Mesendoderm (in vitro differentiated cells): ENCODE data around the gene FBXO10.

ENCODE experiments used
- DNase-seq: peaks from one replicate; pipeline ENCODE4 v3.0.0; 2013
- H2AK5ac ChIP-seq: 2 replicates; pipeline ENCODE4 v1.6.1; 2013; ENCODE audit warnings: low read length, inconsistent platforms
- H2BK120ac ChIP-seq: 2 replicates; pipeline ENCODE4 v1.6.1; 2013; ENCODE audit warnings: low read depth, mild to moderate bottlenecking, low read length, moderate library complexity, mixed read lengths
- H2BK15ac ChIP-seq: replicated peaks from 2 replicates; pipeline ENCODE4 v1.6.1; 2013; ENCODE audit warnings: low read depth, mild to moderate bottlenecking, moderate library complexity
- H2BK5ac ChIP-seq: 2 replicates; pipeline ENCODE4 v1.6.1; 2013; ENCODE audit warnings: low read length, inconsistent platforms
- H3K18ac ChIP-seq: 2 replicates; pipeline ENCODE4 v1.6.1; 2013; ENCODE audit warnings: mild to moderate bottlenecking, low read length, mixed read lengths
- H3K23ac ChIP-seq: one replicate; pipeline ENCODE4 v1.6.1; 2013; ENCODE audit warnings: low read length
- H3K27ac ChIP-seq: 2 replicates; pipeline ENCODE4 v1.5.1; 2013; ENCODE audit warnings: low read depth, mild to moderate bottlenecking, inconsistent platforms, low read length, moderate library complexity
- H3K27me3 ChIP-seq: 2 replicates; pipeline ENCODE4 v1.6.1; 2013; ENCODE audit warnings: low read length, control low read depth, mild to moderate bottlenecking, inconsistent platforms; ENCODE audit not compliant: insufficient read depth, poor library complexity
- H3K36me3 ChIP-seq: 2 replicates; pipeline ENCODE4 v1.6.1; 2013; ENCODE audit warnings: low read length, inconsistent platforms; ENCODE audit not compliant: control insufficient read depth, insufficient read depth
- H3K4ac ChIP-seq: one replicate; pipeline ENCODE4 v1.6.1; 2013; ENCODE audit warnings: low read depth, mild to moderate bottlenecking, low read length, moderate library complexity
- H3K4me1 ChIP-seq: 2 replicates; pipeline ENCODE4 v1.6.1; 2013; ENCODE audit warnings: low read depth, low read length, inconsistent platforms; ENCODE audit not compliant: control insufficient read depth
- H3K4me2 ChIP-seq: 2 replicates; pipeline ENCODE4 v1.6.1; 2013; ENCODE audit warnings: low read length
- H3K4me3 ChIP-seq: 2 replicates; pipeline ENCODE4 v1.5.1; 2013; ENCODE audit warnings: mild to moderate bottlenecking, low read length
- H3K56ac ChIP-seq: one replicate; pipeline ENCODE4 v1.6.1; 2013; ENCODE audit warnings: low read length
- H3K79me1 ChIP-seq: 2 replicates; pipeline ENCODE4 v1.6.1; 2013; ENCODE audit warnings: low read length, inconsistent platforms
- H3K79me2 ChIP-seq: 2 replicates; pipeline ENCODE4 v1.6.1; 2013; ENCODE audit warnings: mild to moderate bottlenecking, low read length; ENCODE audit not compliant: control insufficient read depth, insufficient read depth
- H3K9ac ChIP-seq: 2 replicates; pipeline ENCODE4 v1.6.1; 2013; ENCODE audit warnings: low read length, inconsistent platforms
- H4K5ac ChIP-seq: one replicate; pipeline ENCODE4 v1.6.1; 2013; ENCODE audit warnings: low read length
- H4K8ac ChIP-seq: one replicate; pipeline ENCODE4 v1.6.1; 2013; ENCODE audit warnings: low read depth, mild to moderate bottlenecking, control low read depth, low read length, moderate library complexity
- WGBS: extraction: QIAGEN DNeasy Blood & Tissue Kit; methylation state at CpG from one replicate; pipeline ENCODE4 v1.1.7; 2013; ENCODE audit warnings: low lambda C conversion rate, missing lambda C conversion rate; ENCODE audit not compliant: insufficient coverage; ENCODE audit errors: extremely low coverage; 5-methylcytosine and 5-hydroxymethylcytosine counted together

Gene FBXO10

DNA sequence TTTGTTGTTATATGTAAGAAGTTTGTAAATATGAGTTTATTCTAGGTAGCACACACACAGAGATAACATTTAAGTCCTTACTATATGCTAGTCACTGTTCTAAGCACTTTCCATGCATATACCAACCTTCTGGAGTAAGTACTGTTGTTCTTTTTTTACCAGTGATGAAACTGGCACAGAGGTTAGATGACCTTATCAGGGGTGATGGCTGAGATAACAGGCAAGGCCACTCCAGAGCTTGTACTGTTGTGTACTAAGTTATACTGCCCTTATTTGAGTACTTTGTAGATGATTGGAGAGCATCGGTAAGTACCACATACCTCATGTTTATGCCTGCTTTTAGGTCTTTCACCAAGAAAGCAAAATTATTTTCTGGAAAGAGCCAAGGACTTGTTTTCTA is 84.2 kb downstream of the FBXO10 start:
- no CpG with 5 or more reads among the region's 1 CpG for WGBS
- no peak overlapping the region for H2AK5ac ChIP-seq
- no peak overlapping the region for H3K9ac ChIP-seq
- H3K79me1 ChIP-seq: peaks cover 11% of the 10 kb centered on the region
- no peak overlapping the region for H2BK5ac ChIP-seq
- H3K27ac ChIP-seq: no peak overlapping the region
- peaks cover 5% of the 10 kb centered on the region for H3K79me2 ChIP-seq
- no peak overlapping the region for H3K4me2 ChIP-seq
- no peaks in the 10 kb centered on the region for H3K27me3 ChIP-seq
- no peak overlapping the region for H3K23ac ChIP-seq
- H3K18ac ChIP-seq: no peak overlapping the region
- no peak overlapping the region for H2BK120ac ChIP-seq
- no peak for DNase-seq
- no peak overlapping the region for H3K56ac ChIP-seq
- H3K4ac ChIP-seq: no peak overlapping the region
- H3K36me3 ChIP-seq: peaks cover 9% of the 10 kb centered on the region
- no peak overlapping the region for H4K5ac ChIP-seq
- H3K4me1 ChIP-seq: peaks cover 4% of the 10 kb centered on the region
- H4K8ac ChIP-seq: no peak overlapping the region
- no peak overlapping the region for H2BK15ac ChIP-seq
- H3K4me3 ChIP-seq: no peak overlapping the region

DNA sequence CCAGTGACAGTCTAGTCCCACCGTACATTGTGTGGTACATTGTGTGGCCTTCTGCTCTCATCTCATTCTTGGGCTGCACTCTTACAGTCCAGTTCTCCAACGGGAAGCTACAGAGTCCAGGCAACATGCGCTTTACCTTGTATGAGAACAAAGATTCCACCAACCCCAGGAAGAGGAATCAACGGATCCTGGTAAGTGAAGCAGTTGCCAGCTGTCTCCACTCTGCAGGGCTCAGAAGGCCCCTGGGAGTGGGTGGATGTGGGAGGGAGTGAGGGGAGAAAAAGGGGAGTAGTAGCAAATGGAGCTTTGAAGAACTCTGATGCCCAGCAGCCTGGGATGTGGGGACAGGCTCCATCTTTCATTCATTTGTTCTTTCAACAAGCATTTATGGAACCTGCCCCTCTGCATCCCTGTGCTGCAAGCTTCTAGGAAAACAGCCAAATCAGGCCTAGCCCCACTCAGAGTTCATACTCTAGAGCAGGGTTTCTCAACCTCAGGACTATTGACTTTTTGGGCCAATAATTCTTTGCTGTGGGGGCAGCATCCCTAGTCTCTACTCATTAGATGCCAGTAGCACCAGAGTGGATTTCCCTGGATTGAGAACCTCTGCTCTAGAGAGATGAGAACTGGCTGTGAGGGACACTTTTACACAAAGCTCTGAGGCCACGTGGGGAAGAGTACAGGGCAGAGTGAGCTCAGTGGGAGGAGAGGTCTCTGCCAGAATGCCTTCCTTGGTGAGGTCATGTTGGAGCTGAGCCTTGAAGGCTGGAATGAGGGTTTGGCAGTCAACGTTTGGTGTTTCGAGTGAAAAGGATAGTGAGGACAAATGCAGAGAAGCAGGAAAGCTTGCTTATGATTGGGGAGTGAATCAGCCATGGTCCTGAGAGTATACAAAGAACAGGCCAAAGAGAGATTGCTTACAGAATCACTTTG is 89.3 kb downstream of the FBXO10 start:
- peak overlapping the region; percentile 93 for H3K56ac ChIP-seq
- no peak overlapping the region for H2BK15ac ChIP-seq
- H4K5ac ChIP-seq: no peak overlapping the region
- H3K79me2 ChIP-seq: peaks cover 15% of the 10 kb centered on the region
- no peak overlapping the region for H3K18ac ChIP-seq
- peak overlapping the region; percentile 96 for H3K4me2 ChIP-seq
- H3K4me3 ChIP-seq: peak overlapping the region; percentile 93
- H3K9ac ChIP-seq: peak overlapping the region; percentile 91
- H4K8ac ChIP-seq: no peak overlapping the region
- H2AK5ac ChIP-seq: no peak overlapping the region
- no CpG with 5 or more reads among the region's 7 CpGs for whole genome bisulfite sequencing
- no peak overlapping the region for H3K27ac ChIP-seq
- peaks cover 19% of the 10 kb centered on the region for H3K79me1 ChIP-seq
- H3K36me3 ChIP-seq: no peaks in the 10 kb centered on the region
- no peak overlapping the region for H3K23ac ChIP-seq
- H3K27me3 ChIP-seq: no peaks in the 10 kb centered on the region
- H3K4ac ChIP-seq: no peak overlapping the region
- DNase-seq: peak; percentile 48
- no peak overlapping the region for H2BK120ac ChIP-seq
- H3K4me1 ChIP-seq: peaks cover 4% of the 10 kb centered on the region
- H2BK5ac ChIP-seq: no peak overlapping the region

DNA sequence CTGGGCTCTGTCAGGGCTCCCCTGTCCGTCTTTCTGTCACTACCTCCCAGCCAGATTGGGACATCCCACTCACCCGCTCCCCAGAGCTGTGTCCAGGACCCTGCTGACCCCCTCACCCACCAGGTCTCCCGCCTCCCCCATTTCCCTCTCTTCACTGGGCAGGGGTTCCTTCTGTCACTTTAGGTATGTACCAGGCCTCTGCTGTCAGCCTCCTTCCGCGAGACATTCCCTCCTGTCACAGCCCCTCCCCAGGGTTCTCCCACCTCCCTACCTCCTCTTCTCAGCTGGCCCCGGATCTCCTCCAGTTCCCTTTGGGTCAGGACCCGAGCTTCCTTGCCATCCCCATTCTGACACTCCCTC is 89.9 kb downstream of the FBXO10 start:
- Histone ChIP-seq H3K23ac (no peak overlapping the region), H4K5ac (no peak overlapping the region), H3K9ac (peak overlapping the region; percentile 91), H3K56ac (peak overlapping the region; percentile 93), H3K79me1 (peaks cover 19% of the 10 kb centered on the region), H2AK5ac (no peak overlapping the region), H3K18ac (peak overlapping the region; percentile 10), H3K4me1 (peaks cover 4% of the 10 kb centered on the region), H2BK15ac (no peak overlapping the region), H3K27ac (no peak overlapping the region), H3K4ac (no peak overlapping the region), H4K8ac (no peak overlapping the region), H3K27me3 (no peaks in the 10 kb centered on the region), H3K4me2 (peak overlapping the region; percentile 96), H3K4me3 (peak overlapping the region; percentile 93), H2BK5ac (no peak overlapping the region), H2BK120ac (no peak overlapping the region), H3K36me3 (no peaks in the 10 kb centered on the region), H3K79me2 (peaks cover 15% of the 10 kb centered on the region)
- no CpG with 5 or more reads among the region's 7 CpGs for WGBS
- DNase-seq: no peak

DNA sequence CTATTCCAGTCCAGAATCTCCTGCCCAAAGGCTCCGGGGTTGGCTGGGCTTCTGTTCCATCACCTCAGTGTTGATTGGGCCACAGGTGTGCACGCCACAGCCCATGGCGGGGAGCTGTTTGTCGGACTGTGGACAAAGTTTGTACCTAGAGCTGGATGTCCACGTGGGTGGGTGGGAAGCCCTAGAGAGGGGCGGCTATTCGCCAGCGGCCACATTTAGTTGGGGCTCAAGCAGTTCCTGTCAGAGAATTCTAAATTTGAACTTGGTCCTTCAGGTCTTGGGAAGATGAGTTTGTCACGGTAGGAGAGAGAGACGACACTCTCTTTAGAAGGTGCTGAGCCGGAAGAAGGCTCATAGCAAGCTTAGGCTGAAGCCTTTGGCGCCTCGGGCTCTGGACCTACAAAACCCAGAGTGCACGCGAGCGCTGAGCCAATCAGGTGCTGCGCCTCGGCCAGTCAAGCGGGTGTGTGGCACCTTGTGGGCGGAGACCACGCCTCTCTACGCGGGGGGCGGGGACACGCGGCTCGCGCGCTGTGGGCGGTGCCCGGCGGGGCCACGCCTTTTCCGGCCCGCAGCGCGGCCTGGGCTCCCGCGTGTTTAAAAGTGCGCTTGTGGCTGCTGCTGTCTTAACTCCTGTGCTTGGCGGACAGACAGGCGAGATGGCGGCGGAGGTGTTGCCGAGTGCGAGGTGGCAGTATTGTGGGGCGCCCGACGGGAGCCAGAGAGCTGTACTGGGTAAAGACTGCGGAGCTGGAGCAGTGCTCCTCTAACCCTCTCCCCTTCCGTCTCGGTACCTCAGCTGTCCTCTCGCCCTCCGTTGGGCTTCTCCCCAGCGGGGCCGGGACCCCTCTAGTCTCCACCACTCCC is 90.6 kb downstream of the FBXO10 start, which contains the start of gene POLR1E:
TSS of gene POLR1E (plus strand) at position 560 of the 867 bp plus-strand sequence. CDS start at position 660, 100 bp downstream.
- no peak within 1 kb of the TSS for H3K23ac ChIP-seq
- H3K79me2 ChIP-seq: peaks cover 15% of the 10 kb centered on the region
- no peaks in the 10 kb centered on the region for H3K36me3 ChIP-seq
- no peak within 1 kb of the TSS for H2BK120ac ChIP-seq
- H3K18ac ChIP-seq: peak within 1 kb of the TSS; percentile 46
- H2BK5ac ChIP-seq: no peak within 1 kb of the TSS
- H3K27me3 ChIP-seq: no peaks in the 10 kb centered on the region
- H3K4me3 ChIP-seq: peak within 1 kb of the TSS; percentile 93
- H4K8ac ChIP-seq: no peak within 1 kb of the TSS
- no peak within 1 kb of the TSS for H2AK5ac ChIP-seq
- H3K27ac ChIP-seq: no peak within 1 kb of the TSS
- H3K4me2 ChIP-seq: peak within 1 kb of the TSS; percentile 96
- H3K4me1 ChIP-seq: peaks cover 4% of the 10 kb centered on the region
- H3K4ac ChIP-seq: no peak within 1 kb of the TSS
- WGBS: no CpG with 5 or more reads among the region's 56 CpGs
- H3K9ac ChIP-seq: peak within 1 kb of the TSS; percentile 91
- H3K79me1 ChIP-seq: peaks cover 19% of the 10 kb centered on the region
- peak within 1 kb of the TSS; percentile 93 for H3K56ac ChIP-seq
- DNase-seq: peak; percentile 98
- H2BK15ac ChIP-seq: no peak within 1 kb of the TSS
- no peak within 1 kb of the TSS for H4K5ac ChIP-seq

DNA sequence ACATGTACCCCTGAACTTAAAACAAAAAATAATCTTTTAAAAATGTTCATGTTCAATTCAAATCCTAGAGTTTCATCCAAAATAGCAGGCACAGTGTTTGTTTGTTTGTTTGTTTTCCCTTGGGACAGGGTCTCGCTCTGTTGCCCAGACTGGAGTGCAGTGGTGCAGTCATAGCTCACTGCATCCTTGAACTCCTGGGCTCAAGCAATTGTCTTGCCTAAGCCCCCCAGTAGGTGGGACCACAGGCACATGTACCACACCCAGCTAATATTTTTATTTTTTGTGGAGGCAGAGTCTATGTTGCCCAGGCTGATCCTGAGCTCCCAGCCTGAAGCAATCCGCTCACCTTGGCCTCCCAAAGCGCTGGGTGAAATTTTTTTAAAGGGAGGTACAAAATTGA is 95.4 kb downstream of the FBXO10 start:
- Histone ChIP-seq H4K5ac (no peak overlapping the region), H3K4me1 (no peaks in the 10 kb centered on the region), H4K8ac (no peak overlapping the region), H2BK120ac (no peak overlapping the region), H3K23ac (no peak overlapping the region), H3K18ac (no peak overlapping the region), H3K79me1 (no peaks in the 10 kb centered on the region), H2AK5ac (no peak overlapping the region), H3K36me3 (no peaks in the 10 kb centered on the region), H2BK5ac (no peak overlapping the region), H3K9ac (no peak overlapping the region), H3K79me2 (no peaks in the 10 kb centered on the region), H3K4me3 (no peak overlapping the region), H2BK15ac (no peak overlapping the region), H3K27ac (no peak overlapping the region), H3K56ac (no peak overlapping the region), H3K27me3 (no peaks in the 10 kb centered on the region), H3K4ac (no peak overlapping the region), H3K4me2 (no peak overlapping the region)
- no peak for DNase-seq
- no CpG with 5 or more reads among the region's 3 CpGs for WGBS
